Epithelial cell of proximal tubule (primary cell): ENCODE measurements around the gene CADM4. TPM values are rescaled to one million over a fixed set of nuclear protein-coding genes. Genes with fewer than 3 reads are reported as not detected.
A peak's percentile ranks its signal among the peaks of the same experiment; 100 is the strongest.

Experiments
- DNase-seq: peaks from one replicate; pipeline ENCODE4 v3.0.0-alpha.2; 2011; ENCODE audit warnings: low read depth
- H3K4me3 ChIP-seq: 2 replicates; pipeline ENCODE4 v1.5.1; 2011; ENCODE audit warnings: low read depth, mild to moderate bottlenecking, low read length
- CTCF ChIP-seq: conservative IDR thresholded peaks from 2 replicates; pipeline ENCODE4 v1.5.1; 2012; ENCODE audit warnings: low read depth, mild to moderate bottlenecking, low read length
- total RNA-seq: library from RNA; depleted of rRNA; stranded (reverse); fragments of >200 nt; gene quantifications from 2 replicates; pipeline ENCODE4 v1.2.3, GENCODE V29; 2015

Gene CADM4
- total RNA-seq, 1 donor from 2014 or later, result 16.4 TPM

DNA sequence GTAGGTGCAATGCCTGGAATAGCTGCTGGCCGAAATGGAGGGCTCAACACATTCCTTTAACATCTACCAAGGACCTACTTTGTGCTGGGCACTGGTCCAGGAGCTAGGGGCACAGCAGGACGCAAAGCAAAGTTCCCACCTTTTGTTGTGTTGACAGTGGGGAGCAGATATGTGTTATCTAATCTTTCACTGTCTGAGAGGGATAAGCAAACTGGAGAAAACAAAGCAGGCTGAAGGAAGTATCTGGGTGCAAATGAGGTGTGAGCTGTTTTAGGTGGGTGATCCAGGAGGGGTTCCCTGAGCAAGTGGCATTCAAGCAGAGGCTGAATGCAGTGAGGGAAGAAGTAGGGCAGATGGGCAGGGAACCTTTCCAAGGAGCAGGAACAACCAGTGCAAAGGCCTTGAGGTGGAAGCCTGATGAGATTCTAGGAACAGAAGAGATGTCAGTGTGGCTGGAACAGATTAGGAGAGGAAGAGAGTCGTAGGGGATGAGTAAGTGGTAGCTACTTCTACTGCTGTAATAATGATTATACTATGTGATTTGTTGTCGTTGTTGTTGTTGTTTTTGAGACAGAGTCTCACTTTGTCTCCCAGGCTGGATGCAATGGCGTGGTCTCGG lies 32.5 kb upstream of the CADM4 start:
- no peak for TF ChIP-seq CTCF
- H3K4me3 ChIP-seq, result no peak overlapping the region
- DNase-seq, result no peak

GRCh38 chr19:43668406-43669109 lies 28.9 kb upstream of the CADM4 start:
- peak overlapping the region; percentile 81 for H3K4me3 ChIP-seq
- TF ChIP-seq CTCF, result no peak
- peak; percentile 98 for DNase-seq

DNA sequence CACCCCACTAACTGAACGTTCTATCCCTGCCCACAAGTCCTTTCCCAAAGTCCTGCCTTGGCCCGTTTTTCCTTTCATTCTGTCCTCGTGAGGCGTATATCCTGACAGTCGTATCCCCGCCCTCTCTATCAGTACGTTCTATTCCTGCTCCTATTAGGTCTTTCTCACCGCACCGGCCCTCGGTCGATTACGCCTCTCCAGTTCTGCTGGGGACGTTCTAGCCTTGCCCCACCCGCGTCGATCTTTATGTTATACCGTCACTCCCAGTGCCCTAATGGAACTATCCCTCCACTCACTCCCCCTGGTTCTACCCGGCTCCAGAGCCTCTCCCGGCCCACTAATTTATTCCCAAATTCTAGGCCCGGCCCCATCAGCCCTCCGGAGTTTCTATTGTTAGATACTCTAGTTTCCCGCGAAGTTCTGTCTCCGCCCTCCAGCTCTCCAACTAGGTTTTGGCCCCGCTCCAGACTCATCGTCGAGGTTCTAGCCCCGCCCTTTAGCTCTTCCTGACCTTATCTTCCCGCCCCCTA lies 28.3 kb upstream of the CADM4 start:
- peak overlapping the region; percentile 61 for H3K4me3 ChIP-seq
- no peak for DNase-seq
- TF ChIP-seq CTCF, result no peak

DNA sequence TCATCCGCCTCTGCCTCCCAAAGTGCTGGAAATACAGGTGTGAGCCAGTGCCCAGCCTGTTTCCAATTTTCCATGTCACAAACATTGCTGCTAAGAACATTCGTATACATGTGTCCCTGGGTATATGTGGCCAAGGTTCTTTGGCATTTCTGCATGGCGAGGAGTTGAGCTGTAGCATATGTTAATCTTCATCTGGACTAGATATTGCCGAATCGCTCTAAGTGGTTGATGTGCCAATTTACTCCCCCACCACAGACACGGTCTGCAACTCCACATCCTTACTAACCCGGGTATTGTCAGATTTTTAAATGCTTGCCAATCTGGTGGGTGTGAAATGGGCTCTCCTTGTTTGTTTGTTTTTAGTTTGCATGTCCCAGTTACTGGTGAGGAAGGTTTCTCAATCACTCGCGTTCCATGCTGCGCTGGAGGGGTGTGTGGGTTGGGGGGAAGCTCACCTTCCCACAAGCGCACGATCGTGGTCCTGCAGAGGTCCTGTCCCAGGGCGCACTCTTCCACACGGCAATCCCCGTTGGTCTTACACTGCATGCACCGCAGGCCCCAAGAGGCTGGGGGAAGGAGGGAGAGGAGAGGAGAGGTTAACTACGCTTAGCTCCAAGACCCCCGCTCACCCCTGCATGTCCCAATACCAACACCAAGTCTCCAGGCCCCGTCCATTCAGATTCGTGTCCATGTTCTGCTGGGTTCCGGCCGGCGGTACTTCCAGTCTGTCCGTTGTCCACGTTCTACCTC lies 27.7 kb upstream of the CADM4 start:
- TF ChIP-seq CTCF, result no peak
- peak overlapping the region; percentile 61 for H3K4me3 ChIP-seq

DNA sequence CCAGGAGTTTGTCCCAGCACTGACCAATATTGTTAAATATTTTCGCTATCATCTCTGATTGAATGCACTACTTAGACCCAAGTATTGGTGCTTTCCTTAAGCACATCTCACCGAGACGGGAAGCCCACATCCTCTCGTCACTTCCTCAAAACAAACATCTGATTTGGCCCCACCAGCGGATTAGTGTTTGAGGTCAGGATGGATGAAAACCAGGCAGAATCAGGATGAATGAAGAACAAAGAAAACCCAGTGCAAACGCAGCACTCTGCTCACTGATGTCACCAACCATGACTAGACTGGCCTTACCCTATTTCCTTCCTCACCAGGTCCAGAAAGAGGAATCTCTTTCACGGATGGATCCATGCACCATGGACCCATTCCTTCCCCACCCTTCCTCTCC lies 24.4 kb upstream of the CADM4 start:
- no peak for TF ChIP-seq CTCF
- no peak for DNase-seq
- no peak overlapping the region for H3K4me3 ChIP-seq

More for the DNA sequence above, 27.7 kb upstream of the CADM4 start:
- no peak for DNase-seq

DNA sequence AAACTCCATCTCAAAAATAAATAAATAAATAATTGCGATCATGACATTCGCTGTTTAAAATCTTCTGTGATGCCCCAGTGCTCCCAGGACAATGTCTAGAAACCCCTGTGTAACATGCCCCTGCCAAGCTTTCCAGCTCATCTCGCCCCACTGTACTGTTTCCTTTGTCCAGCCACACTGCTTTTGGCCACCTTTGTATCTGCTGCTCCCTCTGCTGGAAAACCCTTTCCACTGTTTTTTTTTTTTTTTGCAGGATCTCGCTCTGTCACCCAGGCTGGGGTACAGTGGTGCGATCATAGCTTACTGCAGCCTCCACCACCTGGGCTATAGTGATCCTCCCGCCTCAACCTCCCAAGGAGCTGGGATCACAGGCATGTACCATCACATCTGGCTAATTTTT lies 22.8 kb upstream of the CADM4 start:
- H3K4me3 ChIP-seq, result no peak overlapping the region
- no peak for DNase-seq
- peak; percentile 58 for TF ChIP-seq CTCF
